Ovary (tissue), 9 donors: ENCODE data around the gene CABCOCO1. TPM values are rescaled to one million over a fixed set of nuclear protein-coding genes. Genes with fewer than 3 reads are reported as not detected.
"Not testable (repeated sequence)": the region's sequence is repeated elsewhere in the genome, so short reads cannot be mapped to it uniquely, and the experiment has no call there.

Experiments
- DNase-seq, 5 donors: peaks; one replicate each; pipeline ENCODE4 v3.0.0-alpha.2; 2019 to 2020
- H3K27ac ChIP-seq, 2 donors: fragments of 200-600 bp; one replicate each; pipeline versions ENCODE4 v1.5.1 to v1.8.0; 2019 to 2022
- H3K27me3 ChIP-seq: fragments of 200-600 bp; one replicate; pipeline ENCODE4 v1.8.0; 2022
- H3K36me3 ChIP-seq: fragments of 200-600 bp; sonication (generic); one replicate; pipeline ENCODE4 v1.5.1; 2019
- H3K4me1 ChIP-seq: one replicate; pipeline ENCODE4 v1.8.1; 2013; ENCODE audit warnings: mild to moderate bottlenecking, moderate library complexity; ENCODE audit not compliant: insufficient read depth
- H3K4me3 ChIP-seq: fragments of 200-600 bp; sonication (generic); one replicate; pipeline ENCODE4 v1.5.1; 2017
- H3K9me3 ChIP-seq, 2 donors: fragments of 200-600 bp in 1 of 2; sonication (generic) in 1 of 2; one replicate each; pipeline versions ENCODE4 v1.5.1 to v1.8.1; 2013 to 2019; ENCODE audit warnings: mild to moderate bottlenecking in 1 of 2, moderate library complexity in 1 of 2
- CTCF ChIP-seq, 3 donors: fragments of 450-650 bp in 2 of 3; fragments of 200-600 bp in 1 of 3; IDR thresholded peaks; one replicate each; pipeline versions ENCODE4 v1.5.1 to v1.8.0; 2016 to 2022; ENCODE audit warnings: antibody characterized with exemption in 3 of 3, mild to moderate bottlenecking in 1 of 3
- EP300 ChIP-seq: sonication (generic); formaldehyde crosslinking; IDR thresholded peaks from one replicate; pipeline ENCODE4 v1.6.1; 2017; ENCODE audit warnings: antibody characterized with exemption
- POLR2A ChIP-seq: fragments of 450-650 bp; IDR thresholded peaks from one replicate; pipeline ENCODE4 v1.6.1; 2017; ENCODE audit warnings: antibody characterized with exemption, mild to moderate bottlenecking, moderate library complexity
- whole genome bisulfite sequencing, 3 donors: extraction: QIAGEN DNeasy Blood & Tissue Kit in 1 of 3; methylation state at CpG; one replicate each; pipeline versions ENCODE4 v1.1.5 to v1.1.7; 2013 to 2017; 5-methylcytosine and 5-hydroxymethylcytosine counted together
- intact Hi-C, 4 donors: fragments of 100-400 bp; cut with DNase I; formaldehyde crosslinking; loops; one replicate each; pipeline versions ENCODE4 v1.11.0 to v1.15.1; 2022 to 2023
- polyA plus RNA-seq, 2 donors: library from polyadenylated mRNA; stranded (reverse); fragments of 200-250 nt in 1 of 2; fragments of 350-450 nt in 1 of 2; fragmentation: Illumina TruSeq in 1 of 2; extraction: RNeasy Lipid Tissue Mini Kit (QIAGEN cat#74804) in 1 of 2; gene quantifications; one replicate each; pipeline ENCODE4 v1.2.3, GENCODE V29; 2013 to 2014
- total RNA-seq, 7 donors: library from RNA; depleted of rRNA in 2 of 7; stranded (reverse); fragments of >200 nt in 2 of 7; fragmentation: NEBNext Ultra II Directional in 3 of 7; extraction: Animal tissue kit (Norgen Biotek cat#: 25700) in 3 of 7; gene quantifications; one replicate each; pipeline versions ENCODE4 v1.1.0 to v1.2.4, GENCODE V29; 2016 to 2023
- donor health status: DM: no; HTN: no; CAD: no; lungs with moderate emphysema.
- donor health status: DM: no; HTN: no; CAD: no.
- donor health status: Bipolar disorder and iron deficiency.
- donor health status: DM: yes; HTN: yes; CAD: no.
- donor health status: DM: no; HTN: no; CAD: no.
- donor health status: DM: yes; HTN: yes; CAD: no.

The CABCOCO1 gene
- total and polyA plus RNA-seq, 9 donors: 0.15 to 10.1 (median 0.55) TPM

- no peaks in the 10 kb centered on the region for H3K36me3 ChIP-seq
- no peak overlapping the region for H3K4me3 ChIP-seq
- no peak for DNase-seq
- no peaks in the 10 kb centered on the region for H3K4me1 ChIP-seq
- WGBS, 3 donors: 11 to 14% (median 12%) methylated on average over 2 of the region's 2 CpGs
- no peak for TF ChIP-seq CTCF (IDR thresholded peaks at IDR 0.05)
- no peak for TF ChIP-seq EP300
- no peak for TF ChIP-seq POLR2A
- H3K27me3 ChIP-seq: no peaks in the 10 kb centered on the region
- intact Hi-C loops: no loop called here
- H3K9me3 ChIP-seq: no peaks in the 10 kb centered on the region
- no peak overlapping the region for H3K27ac ChIP-seq
Measured at GRCh38 chr10:61701706-61702105, 39.0 kb downstream of the CABCOCO1 start.

GRCh38 chr10:61702584-61702983, 39.9 kb downstream of the CABCOCO1 start:
- no peaks in the 10 kb centered on the region for H3K27me3 ChIP-seq
- no peaks in the 10 kb centered on the region for H3K9me3 ChIP-seq
- intact Hi-C loops: no loop called here
- H3K4me3 ChIP-seq: no peak overlapping the region
- H3K36me3 ChIP-seq: no peaks in the 10 kb centered on the region
- no peaks in the 10 kb centered on the region for H3K4me1 ChIP-seq
- TF ChIP-seq EP300: no peak
- TF ChIP-seq POLR2A: no peak
- TF ChIP-seq CTCF (IDR thresholded peaks at IDR 0.05): no peak
- DNase-seq: no peak
- H3K27ac ChIP-seq: no peak overlapping the region
- WGBS, 3 donors: 86 to 93% (median 92%) methylated on average over 2 of the region's 2 CpGs

GRCh38 chr10:61705022-61705613, 42.4 kb downstream of the CABCOCO1 start:
- no peak for DNase-seq
- no peaks in the 10 kb centered on the region for H3K9me3 ChIP-seq
- no peaks in the 10 kb centered on the region for H3K36me3 ChIP-seq
- intact Hi-C loops: no loop called here
- H3K27ac ChIP-seq: no peak overlapping the region
- no peaks in the 10 kb centered on the region for H3K27me3 ChIP-seq
- no peaks in the 10 kb centered on the region for H3K4me1 ChIP-seq
- WGBS, 3 donors: 89 to 100% (median 91%) methylated on average over 1 of the region's 1 CpG
- H3K4me3 ChIP-seq: no peak overlapping the region
- TF ChIP-seq CTCF (IDR thresholded peaks at IDR 0.05) (no peak), EP300 (no peak), POLR2A (no peak)

- no peaks in the 10 kb centered on the region for H3K36me3 ChIP-seq
- H3K4me3 ChIP-seq: no peak overlapping the region
- DNase-seq: no peak
- no peaks in the 10 kb centered on the region for H3K27me3 ChIP-seq
- TF ChIP-seq EP300: no peak
- no peak for TF ChIP-seq CTCF (IDR thresholded peaks at IDR 0.05)
- no peak for TF ChIP-seq POLR2A
- intact Hi-C loops: no loop called here
- WGBS, 3 donors: 37 to 48% (median 42%) methylated on average over 2 of the region's 2 CpGs
- H3K9me3 ChIP-seq: no peaks in the 10 kb centered on the region
- no peaks in the 10 kb centered on the region for H3K4me1 ChIP-seq
- H3K27ac ChIP-seq: no peak overlapping the region
Measured at GRCh38 chr10:61708846-61709245, 46.1 kb downstream of the CABCOCO1 start.

GRCh38 chr10:61712105-61712504, 49.4 kb downstream of the CABCOCO1 start:
- WGBS, 3 donors: 75 to 87% (median 80%) methylated on average over 2 of the region's 2 CpGs
- H3K4me1 ChIP-seq, intact Hi-C loops, H3K9me3 ChIP-seq, DNase-seq, H3K36me3 ChIP-seq, H3K27me3 ChIP-seq, H3K27ac ChIP-seq, H3K4me3 ChIP-seq: not testable (repeated sequence)

GRCh38 chr10:61719475-61719874, 56.7 kb downstream of the CABCOCO1 start:
- H3K4me1 ChIP-seq, H3K27me3 ChIP-seq, H3K9me3 ChIP-seq, DNase-seq, H3K4me3 ChIP-seq, intact Hi-C loops, H3K27ac ChIP-seq, H3K36me3 ChIP-seq: not testable (repeated sequence)
- 95 to 97% (median 96%) methylated on average over 6 of the region's 6 CpGs for WGBS, 3 donors
